GM19351 (cell line): Measurements from ENCODE around the gene DBP.
"Not testable (repeated sequence)": the region's sequence is repeated elsewhere in the genome, so short reads cannot be mapped to it uniquely, and the experiment has no call there.

Experiments
- ATAC-seq: cut with Tn5 transposase; IDR thresholded peaks from one replicate; pipeline ENCODE4 v1.9.1; 2021; ENCODE audit warnings: mild to moderate bottlenecking, moderate library complexity; ENCODE audit not compliant: unreplicated experiment

DBP gene

DNA sequence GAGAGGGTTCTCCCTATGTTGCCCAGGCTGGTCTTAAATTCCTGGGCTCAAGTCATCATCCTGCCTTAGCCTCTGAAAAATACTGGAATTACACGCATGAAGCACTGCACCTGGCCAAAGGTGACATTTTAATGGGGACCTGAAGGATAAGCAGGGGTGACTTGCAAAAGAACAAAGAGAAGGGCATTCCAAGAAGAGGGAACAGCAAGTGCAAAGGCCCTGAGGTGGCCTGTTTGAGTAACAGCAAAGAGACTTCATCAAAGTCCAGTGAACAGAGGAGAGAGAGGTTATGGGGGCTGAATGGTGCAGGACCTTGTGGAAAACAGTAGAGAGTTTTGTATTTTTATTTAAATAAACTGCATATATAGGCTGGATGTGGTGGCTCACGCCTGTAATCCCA lies 4.7 kb upstream of the DBP start:
- ATAC-seq = no peak

DNA sequence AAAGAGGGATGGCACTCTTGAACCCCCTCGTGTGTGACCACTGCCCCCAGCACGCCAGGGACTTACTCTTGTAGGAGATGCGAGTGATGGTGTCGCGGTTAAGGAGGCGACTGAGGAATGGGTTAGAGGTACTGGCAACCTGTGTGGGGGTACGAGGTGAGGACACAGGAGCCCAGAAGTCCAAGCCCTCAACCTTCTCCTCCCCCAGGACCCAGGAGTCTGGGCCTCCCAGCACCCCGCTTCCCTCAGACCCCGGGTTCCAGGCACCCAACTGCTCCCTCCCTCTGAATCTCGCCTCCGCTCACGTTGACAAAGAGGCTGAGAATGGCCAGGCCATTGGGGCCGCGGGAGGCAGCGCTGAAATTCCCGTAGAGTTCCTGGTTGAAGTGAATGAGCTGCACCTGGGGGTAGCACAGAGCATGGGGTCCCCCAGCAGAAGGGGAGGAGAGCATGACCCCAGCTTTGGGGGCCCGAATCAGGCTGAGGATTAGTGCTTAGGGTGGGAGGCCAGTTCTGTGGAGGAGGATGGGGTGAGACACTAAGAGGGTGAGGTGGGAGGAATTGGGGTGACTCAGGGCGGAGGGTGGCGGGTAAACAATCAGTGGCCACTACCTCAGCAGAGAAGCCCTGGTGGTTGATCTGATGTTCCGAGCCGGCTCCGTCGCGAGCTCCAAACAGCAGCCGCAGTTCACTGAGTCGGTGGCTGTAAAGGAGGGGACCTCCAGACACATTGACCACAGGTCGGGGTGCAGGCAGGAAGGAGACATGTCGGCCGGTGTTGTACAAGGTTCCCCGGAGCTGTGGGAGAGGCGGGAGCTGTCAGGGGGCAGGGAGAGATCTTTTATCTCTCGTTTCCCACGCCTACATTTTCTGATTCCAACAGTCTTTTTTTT lies 2.5 kb upstream of the DBP start:
- no peak for ATAC-seq

DNA sequence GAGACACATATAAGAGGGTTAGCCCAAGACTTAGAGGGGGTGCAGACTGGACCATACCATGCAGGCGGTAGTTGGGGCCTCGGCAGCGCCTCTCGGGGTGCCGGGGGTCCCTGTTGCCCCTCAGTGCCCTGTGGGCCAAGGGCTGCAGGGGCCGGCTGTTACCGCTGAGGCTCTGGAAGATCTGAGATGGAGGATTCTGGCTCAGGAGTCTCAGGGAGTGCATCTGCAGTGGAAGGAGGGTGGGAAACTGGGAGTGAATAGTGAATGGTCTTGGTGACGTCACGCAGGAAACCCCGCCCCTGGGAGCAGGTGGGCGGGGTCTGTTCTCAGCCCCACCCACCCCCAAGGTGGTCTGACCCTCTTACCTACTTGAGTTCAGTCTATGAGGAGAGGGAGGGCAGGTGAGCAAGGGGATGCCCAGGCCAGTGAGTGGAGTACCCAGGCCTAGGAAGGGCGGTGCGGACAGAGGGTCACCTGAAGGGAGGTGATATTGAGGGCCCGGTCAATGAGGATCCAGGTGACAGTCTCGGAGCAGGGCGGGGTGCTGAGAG lies 1.7 kb upstream of the DBP start:
- no peak for ATAC-seq

DNA sequence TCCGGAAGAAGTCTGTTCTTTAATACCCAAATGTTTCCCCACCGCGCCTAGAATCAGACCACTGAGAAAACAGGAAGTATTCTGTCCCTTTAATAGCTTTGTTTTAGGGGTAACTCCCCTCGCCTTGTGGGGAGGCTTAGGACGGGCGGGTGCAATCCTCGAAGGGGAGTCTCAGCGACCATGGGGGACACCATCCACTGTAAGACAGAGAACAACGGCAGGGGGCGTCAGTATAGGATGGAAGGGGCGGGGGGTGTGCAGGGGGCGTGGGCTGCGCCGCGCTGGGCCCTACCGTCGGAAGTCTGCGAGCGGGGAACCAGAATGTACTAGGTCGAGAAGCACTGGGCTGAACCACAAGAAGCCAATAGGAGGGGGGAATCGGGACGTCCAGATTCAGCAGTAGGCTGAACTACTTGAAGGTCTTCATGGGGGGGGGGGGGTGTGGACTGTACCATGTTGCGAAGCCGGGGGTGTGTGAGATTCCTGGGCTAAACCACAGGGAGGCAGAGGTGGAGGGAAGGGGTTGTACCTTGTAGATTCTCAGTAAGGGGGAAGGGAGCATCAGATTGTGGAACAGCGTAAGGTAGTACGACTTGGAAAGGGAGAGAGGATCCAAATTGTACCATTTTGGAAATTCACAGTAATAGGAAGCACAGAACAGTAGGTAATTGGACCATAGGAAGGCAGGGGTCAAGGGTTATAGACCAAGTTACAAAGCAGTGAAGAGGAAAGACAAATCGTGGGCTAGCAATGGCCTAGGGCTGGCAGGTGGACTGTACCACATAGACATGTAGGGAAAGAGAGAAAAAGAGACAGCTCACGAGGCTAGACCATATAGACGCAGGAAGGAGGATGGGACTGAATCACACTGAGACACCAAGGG lies 1.0 kb upstream of the DBP start:
- ATAC-seq = peak; percentile 20

DNA sequence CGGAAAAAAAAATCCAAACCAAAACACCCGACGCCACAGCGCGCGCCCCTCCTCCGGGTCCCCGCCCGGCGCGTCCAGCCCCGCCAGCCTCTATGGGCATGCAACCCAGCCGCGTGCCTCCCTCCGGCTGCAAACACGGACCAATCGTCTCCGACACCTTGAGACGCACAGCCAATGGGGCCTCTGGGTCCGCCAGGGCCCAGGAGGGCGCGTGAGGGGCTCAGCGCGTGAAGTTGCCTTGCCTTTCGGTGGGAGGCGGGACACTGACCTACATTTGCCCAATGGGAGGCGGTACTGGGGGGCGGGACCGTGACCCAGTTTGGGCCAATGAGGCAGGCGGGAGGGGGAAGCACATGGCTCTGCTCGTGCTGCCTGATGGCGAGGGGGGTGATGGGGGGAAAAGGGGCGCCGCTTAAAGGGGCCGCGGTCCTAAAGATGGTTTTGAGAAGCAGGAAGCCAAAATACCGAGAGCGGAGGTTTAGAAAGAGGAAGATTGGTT lies 319 bp upstream of the DBP start:
- peak; percentile 65 for ATAC-seq

DNA sequence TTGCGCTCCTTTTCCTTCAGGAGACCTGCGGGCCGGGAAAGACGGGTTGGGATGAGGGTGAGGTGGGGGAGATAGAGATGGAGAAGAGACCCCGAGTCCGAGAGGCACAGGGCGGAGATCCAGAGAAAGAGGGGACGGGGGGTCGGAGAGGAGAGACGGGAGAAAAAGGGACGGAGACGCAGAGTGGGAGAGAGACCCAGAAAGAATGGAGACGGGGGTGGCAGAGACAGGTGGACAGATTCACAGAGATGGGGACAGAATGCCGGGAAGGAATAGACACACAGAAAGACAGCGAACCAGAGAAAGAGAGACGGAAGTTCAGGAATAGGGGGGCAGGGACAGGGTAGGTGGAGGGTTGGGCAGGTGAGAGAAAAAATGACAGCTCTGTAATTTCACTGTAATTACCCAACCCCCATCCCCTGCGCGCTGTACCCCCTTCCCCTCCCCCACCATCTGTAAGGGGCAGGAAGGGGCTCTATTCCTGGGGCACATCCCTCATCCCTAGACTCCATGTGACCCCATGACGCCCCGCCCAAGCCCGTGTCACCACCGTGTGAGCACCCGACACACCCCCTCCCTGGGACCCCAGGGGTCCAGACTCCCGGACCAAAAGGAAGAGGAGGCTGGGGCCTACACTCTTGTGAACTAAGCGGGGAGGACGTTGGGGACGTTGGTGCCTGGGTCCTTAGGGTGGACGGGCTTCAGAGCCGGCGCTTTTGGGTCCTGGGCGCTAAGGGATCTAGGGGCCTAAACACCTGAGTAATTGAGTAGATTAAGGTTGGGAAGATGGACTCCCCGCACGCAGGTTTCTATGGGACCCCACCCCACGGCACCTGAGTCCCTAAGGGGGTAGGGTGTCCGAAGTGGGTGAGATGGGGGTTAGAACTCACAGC lies 967 bp downstream of the DBP start:
- ATAC-seq = no peak

DNA sequence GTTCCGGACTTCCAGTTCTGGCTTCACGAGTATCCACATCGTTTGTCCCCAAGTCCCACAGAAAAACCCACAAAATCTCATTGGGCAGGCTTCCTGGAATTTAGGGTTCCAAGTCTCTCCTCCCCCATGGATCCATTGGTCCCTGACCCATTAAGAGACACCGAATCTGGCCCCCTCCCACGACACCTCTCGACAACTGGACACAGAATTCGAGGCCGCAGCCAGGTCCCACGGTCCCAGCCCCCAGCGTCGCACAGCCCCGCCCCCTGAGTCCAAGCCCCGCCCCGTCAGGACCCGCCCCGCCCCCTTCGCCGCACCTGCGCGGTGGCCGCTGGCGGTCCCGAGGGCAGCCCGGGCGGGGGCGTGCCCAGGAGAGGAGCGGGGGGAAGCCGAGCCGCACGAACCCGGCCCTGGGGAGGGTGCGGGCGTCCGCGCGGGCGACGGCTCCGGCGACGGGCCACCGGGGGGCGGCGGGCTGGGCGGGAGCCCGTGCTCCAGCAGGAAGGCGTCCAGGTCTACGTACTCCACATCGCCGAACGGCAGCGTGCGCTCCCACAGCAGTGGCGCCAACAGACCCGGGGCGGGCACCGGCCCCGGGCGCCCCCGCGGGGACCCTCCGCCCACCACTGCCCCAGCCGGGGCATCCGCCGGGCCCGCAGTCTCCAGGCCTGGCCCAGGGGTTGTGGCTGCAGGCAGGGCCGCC lies 1.8 kb downstream of the DBP start:
- ATAC-seq = no peak

DNA sequence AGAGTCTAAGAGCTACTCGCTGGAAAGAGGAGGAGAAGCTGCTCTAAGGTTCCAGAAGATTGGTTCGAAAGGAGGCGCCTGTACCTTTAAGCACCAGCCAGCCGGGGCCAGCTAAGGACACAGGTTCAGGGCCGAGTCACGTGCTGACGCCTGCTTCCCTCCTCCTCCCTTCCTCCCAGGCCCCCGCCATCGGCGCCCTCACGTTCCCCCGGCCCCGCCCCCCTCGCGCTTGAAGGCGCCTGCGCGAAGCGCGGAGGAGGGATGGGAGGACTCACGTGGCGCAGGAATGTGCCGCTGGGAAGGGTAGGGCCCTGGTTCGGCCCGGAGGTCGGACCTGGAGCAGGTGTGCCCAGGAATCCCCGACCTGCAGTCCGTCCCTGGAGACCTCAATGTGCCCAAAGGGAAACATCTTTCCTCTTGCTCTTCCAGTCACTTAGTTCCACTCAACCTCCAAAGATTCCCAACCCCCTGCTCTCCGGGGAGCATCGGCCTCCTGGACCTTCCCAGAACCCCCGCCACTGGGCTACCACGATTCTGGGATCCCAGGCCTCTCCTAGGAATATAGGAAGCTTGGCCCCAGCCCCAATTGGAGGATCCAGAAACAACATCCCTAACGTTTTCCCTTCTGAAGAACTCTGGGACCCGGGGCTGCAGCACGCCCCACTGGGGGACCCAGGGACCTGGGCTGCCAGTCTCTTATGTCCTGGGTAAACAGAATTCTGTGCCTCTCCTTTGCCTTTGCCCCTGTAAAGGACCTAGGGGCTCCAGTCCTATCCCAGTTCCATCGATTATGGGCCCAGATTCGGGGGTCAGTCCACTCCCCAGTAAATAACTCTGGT lies 2.5 kb downstream of the DBP start:
- peak; percentile 26 for ATAC-seq

DNA sequence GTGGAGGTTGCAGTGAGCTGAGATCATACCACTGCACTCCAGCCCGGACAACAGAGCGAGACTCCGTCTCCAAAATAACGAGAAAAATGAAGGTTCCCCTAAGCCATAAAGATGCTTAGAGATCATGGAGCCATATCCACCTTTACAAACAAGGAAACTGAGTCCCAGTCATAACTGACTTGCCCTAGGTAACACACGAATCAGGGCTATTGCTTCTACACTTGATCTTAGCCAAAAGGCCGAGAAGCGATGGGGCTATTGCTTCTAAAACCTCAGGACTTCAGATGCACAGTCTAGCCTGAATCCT lies 3.2 kb downstream of the DBP start:
- no peak for ATAC-seq

DNA sequence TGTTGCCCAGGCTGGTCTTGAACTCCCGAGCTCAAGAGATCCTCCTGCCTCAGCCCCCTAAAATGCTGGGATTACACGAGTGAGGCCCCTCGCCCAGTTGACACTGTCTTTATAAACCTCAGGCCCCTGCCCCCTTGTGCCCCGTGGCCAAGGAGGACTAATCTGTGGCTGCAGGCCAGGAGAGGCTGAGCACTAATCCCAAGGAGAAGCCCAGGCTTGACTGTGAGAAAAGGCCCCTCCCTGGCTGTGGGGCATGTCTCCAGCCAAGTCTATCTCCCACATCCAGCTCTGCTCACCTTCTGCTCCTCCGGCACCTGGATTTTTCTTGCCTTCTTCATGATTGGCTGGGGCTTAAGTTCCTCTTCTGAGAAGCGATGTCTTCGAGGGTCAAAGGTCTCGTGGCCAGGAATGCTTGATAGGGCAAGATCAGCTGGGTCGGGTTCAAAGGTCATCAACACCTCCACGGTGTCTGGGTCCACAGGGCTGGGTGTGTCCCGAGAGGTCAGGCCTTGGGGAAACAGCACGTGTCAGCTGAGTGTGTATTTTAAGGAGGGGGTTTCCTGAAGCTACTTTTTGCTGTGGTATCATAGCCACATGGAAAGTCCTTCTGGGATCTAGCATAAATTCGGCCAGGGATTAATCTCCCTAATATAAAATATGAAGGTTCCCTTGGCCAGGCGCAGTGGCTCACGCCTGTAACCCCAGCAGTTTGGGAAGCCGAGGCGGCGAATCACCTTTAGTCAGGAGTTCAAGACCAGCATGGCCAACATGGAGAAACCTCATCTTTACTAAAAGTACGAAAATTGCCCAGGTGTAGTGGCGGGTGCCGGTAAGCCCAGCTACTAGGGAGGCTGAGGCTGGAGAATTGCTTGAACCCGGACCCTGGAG lies 3.8 kb downstream of the DBP start:
- no peak for ATAC-seq

DNA sequence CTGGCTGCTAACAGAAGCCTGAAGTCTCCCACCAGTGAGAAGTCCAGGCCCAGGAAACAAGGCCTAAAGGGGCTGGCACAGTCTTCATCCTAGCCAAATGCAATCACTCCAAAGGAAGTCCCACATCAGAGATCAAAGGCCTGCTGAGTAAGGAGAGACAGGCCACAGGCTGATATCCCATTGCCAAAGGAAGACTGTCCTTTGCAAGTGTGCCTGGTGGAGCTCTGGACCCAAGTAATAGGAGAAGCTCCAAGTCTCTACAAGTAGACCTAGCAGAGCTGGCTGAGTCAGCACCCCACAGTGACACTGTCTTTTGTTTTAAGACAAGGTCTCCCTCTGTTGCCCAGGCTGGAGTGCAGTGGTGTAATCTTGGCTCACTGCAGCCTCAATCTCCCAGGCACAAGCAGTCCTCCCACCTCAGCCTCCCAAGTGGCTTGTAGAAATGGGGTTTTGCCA lies 4.5 kb downstream of the DBP start:
- no peak for ATAC-seq

DNA sequence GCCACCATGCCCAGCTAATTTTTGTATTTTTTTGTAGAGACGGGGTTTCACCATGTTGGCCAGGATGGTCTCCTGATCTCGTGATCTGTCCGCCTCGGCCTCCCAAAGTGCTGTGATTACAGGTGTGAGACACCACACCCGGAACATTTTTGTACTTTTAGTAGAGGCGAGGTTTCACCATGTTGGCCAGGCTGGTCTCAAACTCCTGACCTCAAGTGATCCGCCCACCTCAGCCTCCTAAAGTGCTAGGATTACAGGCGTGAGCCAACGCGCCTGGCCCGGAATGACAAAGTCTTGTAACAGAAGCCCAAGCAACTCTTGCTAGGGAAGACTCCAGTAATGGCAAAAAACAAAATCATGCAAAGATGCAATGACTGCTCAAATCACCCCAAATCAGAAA lies 4.9 kb downstream of the DBP start:
- ATAC-seq = not testable (repeated sequence)

DNA sequence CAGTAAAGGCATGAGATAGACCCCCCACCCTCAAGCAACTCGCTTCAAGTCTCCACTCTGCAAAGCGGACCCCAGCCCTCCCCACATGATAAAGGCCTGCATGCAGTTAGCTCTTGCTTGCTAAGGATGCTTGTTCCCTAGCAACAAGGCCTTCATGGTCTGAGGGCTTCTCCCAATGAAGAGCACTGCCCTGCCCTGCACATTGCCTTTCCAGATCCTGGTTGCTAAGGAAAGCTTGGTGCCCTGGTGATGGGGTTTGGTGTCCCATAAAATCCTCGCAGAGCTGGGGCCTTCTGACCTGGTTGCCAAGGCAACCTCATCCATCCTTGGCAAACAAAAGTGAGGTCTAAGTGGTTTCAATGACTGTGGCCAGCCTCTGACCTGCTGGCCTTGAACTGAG lies 6.0 kb downstream of the DBP start:
- ATAC-seq = no peak

DNA sequence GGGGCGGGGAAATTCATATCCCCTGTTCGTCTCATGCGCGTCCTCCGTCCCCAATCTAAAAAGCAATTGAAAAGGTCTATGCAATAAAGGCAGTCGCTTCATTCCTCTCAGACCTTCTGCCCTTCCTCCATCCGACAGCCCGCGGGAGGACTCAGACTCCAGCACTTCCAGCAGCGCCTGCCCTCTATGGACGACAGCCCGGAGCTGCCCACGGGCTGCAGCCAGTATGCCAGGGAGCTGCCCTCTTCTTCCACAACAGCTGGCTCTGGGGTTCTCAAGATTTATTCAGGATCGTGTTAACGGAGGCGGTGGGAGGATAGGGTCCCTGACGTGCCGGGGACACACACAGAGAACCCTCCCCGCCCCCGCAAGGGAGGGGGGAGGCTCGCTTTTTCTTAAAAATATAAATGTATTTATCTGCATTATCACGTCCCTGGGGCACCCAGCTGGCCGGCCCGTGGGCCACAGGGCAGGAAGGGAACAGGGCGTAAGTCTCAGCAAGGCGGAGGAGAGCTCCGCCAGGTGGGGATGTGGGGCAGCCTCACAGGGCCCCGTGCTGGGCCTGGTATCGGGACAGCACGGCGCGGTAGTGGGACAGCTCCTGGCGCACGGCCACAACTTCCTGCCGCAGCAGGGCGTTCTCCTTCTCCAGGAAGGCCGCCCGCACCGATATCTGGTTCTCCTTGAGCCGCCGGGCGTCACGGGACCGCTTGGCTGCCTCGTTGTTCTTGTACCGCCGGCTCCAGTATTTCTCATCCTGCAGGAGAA lies 6.7 kb downstream of the DBP start:
- ATAC-seq = no peak

DNA sequence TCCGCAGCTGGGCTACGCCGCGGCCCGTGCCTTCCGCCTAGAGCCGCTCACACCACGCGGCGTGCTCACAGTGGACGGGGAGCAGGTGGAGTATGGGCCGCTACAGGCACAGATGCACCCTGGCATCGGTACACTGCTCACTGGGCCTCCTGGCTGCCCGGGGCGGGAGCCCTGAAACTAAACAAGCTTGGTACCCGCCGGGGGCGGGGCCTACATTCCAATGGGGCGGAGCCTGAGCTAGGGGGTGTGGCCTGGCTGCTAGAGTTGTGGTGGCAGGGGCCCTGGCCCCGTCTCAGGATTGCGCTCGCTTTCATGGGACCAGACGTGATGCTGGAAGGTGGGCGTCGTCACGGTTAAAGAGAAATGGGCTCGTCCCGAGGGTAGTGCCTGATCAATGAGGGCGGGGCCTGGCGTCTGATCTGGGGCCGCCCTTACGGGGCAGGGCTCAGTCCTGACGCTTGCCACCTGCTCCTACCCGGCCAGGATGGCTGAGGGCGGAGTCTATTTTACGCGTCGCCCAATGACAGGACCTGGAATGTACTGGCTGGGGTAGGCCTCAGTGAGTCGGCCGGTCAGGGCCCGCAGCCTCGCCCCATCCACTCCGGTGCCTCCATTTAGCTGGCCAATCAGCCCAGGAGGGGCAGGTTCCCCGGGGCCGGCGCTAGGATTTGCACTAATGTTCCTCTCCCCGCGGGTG lies 7.4 kb downstream of the DBP start:
- no peak for ATAC-seq

DNA sequence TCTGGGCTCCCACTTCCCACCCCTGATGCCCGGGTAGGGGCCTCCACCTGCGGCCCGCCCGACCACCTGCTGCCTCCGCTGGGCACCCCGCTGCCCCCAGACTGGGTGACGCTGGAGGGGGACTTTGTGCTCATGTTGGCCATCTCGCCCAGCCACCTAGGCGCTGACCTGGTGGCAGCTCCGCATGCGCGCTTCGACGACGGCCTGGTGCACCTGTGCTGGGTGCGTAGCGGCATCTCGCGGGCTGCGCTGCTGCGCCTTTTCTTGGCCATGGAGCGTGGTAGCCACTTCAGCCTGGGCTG lies 7.9 kb downstream of the DBP start:
- ATAC-seq = no peak
